HG03025 (cell line): Measurements from ENCODE around the gene SLC44A5.
"Not testable (repeated sequence)": the region's sequence is repeated elsewhere in the genome, so short reads cannot be mapped to it uniquely, and the experiment has no call there.

Experiments used
- ATAC-seq: cut with Tn5 transposase; IDR thresholded peaks from one replicate; pipeline ENCODE4 v1.9.1; 2021; ENCODE audit warnings: mild to moderate bottlenecking, moderate library complexity; ENCODE audit not compliant: unreplicated experiment, low FRiP score

SLC44A5 gene

DNA sequence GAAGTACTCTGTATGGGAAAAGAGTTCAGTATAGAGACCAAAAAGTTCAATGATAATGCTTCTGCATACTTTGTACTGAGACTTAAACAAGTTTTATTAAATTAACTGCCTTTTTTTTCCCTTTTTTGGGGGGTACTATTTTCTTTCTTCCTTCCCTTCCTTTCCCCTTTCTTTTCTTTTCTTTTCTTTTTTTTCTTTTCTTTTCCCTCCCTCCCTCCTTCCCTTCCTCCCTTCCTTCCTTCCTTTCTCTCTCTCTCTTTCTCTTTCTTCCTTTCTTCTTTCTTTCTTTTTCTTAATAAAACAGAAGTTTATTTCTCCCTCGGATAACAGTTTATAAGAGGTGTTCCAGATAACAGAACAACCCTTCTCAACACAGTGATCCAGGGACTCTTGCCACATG, 399.3 kb downstream of the SLC44A5 start:
- ATAC-seq = no peak

DNA sequence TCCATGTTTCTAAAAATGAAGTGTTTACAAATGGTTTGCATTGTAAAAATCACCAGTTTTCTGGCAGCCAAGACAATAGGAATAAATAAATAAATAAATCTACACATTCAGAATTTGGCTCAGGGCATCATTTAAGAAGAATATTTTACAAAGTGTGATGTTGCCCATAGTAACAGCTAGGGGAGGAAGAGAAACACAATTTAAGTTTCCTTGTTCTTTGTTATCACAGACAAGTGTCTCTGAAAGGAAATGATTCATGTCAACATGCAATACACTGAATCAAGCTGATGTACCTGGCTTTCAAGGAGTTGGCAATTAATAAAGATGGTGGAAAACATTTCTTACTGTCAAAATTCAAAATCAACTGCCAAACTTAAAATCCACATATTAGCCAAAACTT, 402.1 kb downstream of the SLC44A5 start:
- no peak for ATAC-seq

DNA sequence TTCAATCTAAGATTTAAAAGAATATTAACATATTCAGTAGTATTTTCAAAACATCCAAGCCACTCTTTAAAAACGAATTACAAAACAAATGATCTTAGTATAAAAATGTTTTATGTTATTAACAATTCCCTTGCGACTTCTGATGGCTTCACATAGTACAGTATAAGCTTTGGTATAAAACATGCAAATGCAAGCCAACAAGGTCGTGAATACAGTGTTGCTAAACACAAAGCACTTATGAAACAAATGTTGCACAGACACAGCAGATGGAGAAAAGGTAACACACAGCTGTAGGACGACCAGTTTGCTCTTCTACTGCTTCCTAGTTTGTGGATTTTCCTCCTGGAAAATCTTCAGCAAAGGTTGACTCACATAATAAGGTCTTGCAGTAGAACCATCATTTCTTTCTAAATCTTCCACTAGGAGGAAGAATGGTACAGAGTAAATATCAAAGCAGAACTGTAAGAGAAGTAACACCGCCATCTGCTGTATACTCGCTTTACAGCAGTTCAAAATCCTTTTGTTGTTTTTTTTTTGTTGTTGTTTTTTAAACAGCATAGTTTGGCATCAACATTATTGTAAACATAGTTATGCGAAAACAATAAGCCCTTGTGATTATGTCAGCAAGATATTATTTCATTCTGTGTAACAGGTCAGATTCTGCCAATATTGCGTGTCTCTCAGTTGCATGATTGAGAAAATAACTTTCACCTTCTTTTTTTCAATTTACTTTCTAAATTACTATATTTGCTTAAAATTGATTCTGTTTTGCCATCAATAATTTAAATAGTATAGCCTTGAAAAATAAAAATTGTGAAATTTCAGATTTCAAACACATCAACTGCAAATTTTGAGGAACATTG, 407.3 kb downstream of the SLC44A5 start:
- ATAC-seq = peak; percentile 72

DNA sequence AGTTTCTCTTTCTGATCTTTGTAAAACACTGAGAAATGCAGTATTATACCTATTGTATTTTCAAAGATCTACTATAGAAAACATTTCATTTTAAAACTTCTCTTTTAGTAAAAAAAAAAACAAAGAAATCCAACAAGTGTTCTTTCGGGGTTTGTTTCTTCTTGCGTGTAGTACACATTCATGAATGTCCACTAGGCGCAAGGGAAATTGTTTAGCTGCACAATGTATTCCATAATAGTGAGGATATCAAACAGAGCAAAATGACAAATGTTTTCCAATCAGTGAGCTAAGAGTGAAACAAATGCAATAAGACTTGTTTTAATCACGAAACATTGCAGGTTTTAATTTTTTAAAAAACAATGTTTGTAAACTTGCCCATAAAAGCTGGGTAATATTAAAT, 408.2 kb downstream of the SLC44A5 start:
- ATAC-seq = no peak

DNA sequence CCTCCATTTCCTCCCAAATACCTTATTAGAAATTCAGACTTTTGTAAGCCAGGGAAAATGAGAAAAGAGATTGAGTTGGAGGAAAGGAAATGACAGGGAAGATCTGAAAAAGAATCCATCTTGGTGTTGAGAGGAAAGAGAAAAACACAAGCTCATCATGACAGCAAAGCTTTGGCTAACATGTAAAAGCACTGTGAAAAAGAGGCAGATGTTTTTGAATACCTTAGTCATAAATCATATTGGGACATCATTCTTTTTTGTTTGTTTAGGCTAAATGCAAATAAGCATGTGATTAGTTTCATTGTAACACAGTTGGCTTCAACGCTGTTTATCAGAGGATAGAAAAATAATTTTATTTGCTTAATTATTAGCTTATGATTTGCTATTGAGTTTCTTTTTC, 412.2 kb downstream of the SLC44A5 start:
- ATAC-seq = no peak

DNA sequence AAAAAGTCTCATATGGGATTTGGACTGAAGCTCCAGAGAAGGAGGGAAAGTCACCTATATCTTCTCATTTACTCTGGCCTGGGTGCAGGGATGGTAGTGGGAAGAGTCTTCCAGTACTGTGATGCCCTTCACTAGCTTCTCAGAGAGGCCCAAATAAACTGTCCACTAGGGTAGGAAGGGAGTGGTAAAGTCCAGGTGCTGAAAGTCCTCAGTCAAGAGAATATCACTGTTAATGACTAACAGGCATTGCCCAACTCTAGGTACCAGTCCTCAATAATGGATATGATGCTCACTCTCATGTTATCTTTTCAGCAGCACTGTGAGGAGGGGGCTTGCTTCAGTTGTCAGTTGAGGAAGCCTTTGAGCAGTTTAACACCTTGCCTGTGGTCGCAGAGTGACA, 412.8 kb downstream of the SLC44A5 start:
- ATAC-seq = no peak

DNA sequence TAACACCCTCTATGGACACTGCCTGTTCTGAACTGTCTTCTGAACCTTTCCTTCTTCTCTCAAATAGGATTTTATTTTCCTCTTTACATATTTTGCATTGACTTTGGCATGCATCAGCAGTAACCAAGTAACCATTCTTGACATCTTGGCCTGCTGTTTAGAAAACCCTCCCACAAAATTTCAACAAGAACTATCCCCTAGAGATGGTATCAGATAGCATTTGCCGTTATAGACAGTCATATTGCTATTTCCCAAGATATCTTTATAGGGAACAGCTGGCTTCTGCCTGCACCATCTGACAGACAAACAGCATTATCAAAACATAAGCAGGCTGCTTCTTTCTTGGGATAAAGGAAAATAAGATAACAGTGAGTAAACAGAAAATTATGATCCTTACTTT, 422.0 kb downstream of the SLC44A5 start:
- no peak for ATAC-seq

DNA sequence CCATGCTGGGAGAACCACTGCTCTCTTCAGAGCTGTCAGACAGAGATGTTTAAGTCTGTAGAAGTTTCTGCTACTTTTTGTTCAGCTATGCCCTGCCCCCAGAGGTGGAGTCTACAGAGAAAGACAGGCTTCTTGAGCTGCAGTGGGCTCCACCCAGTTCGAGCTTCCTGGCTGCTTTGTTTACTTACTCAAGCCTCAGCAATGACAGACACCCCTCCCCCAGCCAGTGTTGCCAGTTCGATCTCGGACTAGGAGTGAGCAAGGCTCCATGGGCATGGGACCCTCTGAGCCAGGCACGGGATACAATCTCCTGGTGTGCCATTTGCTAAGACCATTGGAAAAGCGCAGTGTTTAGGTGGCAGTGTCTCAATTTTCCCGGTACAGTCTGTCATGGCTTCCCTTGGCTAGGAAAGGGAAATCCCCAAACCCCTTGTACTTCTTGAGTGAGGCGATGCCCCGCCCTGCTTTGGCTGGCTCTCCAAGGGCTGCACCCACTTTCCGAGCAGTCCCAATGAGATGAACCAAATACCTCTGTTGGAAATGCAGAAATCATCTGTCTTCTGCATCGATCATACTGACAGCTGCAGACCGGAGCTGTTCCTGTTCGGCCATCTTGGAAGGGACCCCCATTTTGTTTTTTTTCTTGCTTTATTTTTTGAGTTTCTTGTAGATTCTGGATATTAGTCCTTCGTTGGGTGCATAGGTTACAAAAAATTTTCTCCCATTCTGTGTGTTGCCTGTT, 429.5 kb downstream of the SLC44A5 start:
- not testable (repeated sequence) for ATAC-seq

DNA sequence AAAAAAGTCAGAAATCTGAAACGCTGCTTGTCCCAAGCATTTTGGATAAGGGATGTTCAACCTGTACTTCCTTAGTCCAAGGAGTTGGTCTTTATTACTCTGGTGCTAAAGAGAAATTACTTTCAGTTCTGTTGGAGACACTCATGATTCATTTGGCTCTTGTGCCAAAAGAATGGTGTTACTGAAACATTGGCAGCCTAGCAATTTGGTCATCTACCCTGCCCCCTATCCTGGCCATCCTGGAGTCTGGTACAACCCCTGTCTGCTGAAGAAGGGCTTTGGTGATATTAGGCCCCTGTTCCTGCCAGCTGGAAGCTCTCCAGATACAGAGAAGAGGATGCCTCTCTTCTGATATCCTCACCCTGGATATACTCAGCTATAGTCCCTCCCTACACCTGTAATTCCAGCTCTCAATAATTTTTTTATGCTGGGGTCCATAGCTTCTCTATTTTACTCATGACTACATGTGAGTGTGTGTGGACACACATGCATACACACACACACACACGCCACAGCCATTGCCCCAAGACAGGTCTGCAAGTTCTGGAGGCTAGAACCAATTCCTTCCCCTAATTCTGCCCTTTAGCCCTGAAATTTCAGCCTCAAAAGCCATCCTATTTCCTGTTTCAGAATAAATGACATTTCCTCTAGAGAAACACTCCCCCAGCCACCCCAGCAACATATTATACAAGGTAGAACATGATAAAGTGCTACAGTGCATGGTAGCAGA, 436.7 kb downstream of the SLC44A5 start:
- no peak for ATAC-seq

DNA sequence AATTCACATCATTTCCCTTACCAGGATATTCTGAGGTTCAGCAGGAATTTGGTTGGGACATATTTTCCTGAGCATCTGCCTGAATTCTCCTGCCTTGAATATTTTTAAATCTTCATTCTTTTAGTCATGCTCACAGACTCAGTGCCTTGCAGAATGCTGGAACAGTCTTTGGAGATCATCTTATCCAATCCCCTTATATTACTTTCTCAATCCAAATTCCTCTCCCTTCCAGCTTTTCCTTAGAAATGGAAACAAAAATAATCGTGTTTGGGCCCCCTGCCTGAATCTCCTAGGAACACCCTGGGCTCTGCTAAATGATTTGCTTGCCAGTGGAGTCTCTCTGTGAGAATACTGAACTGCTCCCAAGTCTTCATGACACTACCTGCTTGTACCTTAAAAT, 438.4 kb downstream of the SLC44A5 start:
- no peak for ATAC-seq

DNA sequence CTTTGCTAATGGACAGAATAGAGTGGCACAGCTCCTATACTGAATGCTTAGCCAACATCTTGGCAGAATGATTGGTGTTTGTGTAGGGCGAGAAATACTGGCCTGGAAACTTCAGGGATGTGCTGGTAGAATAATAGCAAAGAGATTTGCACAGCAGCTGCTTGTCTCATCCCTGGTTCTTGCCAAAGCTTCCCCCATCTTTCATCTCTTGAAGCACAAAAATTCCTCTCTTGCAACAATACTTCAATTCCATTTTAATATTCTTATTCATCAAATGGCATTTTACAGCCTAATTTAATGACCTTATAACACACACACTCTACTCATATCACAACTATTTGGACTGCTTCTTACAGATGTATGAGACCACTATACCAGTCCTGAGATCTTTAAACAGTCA, 439.0 kb downstream of the SLC44A5 start:
- no peak for ATAC-seq

DNA sequence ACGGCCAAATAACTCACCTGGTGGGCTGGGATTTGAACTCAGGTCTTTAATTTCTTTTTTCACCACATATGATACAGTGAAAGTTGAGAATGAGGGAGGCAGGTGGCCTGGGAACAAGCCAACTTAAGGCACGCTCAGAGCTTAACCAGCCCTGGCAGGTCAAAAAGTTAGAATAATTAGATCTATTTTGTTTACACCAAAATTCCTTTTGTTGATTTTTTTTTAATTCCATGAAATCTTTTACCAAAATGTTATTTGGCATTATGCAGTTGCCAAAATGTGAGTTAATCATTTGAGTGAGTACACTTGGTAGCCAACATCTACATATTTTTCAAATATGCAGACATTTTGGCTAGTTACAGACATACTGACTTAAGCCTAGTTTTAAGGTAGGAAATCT, 439.9 kb downstream of the SLC44A5 start:
- ATAC-seq = no peak

DNA sequence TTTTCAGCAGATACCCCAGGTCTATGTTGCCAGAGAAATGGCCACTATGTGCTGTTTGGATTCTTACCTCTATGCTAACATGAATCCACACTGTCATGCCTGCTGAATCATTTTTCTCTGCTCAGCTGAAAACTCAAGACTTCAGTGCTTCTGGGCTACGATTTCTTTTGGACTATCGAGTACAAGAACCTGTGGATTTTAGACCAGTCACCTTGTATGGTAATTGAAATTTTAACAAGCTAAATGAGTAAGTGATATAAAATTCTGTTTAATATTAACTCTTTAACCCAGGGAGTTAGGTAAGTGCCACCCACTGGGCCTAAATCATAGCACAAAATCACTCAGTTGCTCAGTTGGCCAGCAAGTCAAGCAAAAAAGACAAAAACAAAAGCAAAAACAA, 440.9 kb downstream of the SLC44A5 start:
- ATAC-seq = no peak

DNA sequence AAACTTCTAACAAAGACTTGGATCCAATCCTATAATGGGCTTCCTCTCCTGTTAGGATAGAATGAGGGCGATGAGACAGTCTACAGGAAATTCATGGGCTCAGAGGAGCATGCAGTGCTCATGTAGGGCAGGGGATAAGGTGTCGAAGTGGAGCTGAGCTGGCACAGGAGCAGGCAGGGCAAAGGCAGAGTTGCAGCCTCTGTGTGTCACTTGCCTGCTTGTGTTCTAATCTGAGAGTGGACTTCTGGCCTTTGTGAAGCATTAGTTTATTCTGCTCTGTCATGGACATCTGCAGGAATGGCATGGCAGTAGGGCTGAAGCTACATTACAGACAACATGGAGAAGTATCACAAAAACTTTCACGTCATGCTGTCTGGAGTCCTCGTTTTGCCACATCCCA, 444.1 kb downstream of the SLC44A5 start:
- ATAC-seq = no peak

DNA sequence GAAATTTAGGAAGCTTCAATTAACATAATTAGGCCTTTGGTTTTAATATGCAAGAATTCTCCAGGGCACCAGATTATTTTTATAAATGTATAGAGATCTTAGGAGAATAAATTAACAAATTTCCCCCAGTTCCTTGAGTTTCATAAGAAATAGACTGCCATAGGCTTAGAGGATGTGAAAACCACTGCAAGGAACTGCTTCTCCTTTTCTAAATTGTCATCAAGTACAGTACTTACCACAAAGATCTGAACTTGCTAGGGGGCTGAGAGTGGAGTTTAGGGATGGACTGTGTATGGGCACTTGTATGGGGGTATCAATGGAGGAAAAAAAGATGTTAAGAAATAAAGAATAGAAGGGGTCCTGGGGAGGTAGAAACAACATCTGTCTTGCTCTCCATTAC, 445.6 kb downstream of the SLC44A5 start:
- ATAC-seq = peak; percentile 63

DNA sequence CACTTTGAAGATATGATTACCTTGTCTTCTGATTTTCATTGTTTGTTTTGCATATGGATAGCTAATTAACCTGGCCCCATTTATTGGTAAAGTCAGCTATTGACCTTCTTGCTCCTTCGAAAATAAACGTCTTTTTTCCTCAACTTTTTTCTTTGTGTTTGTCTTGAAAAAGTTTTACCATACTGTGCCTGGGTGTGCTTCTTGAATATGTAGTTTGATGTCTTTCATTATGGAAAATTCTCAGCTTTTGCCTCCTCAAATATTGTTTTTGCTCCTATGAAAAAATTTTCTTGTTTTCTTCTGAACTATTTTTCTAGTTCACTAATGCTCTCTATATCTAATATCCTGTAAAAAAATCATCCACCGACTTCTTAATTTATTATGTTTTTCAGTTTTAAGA, 451.8 kb downstream of the SLC44A5 start:
- no peak for ATAC-seq
